Muscle layer of colon (tissue), 2 donors: ENCODE results near the gene APOL6.
"Not testable (repeated sequence)": the region's sequence is repeated elsewhere in the genome, so short reads cannot be mapped to it uniquely, and the experiment has no call there.

ENCODE experiments used
- H3K27ac ChIP-seq: one replicate; pipeline ENCODE4 v1.7.0; 2013; ENCODE audit warnings: low read depth, mild to moderate bottlenecking, low read length, moderate library complexity
- H3K27me3 ChIP-seq, 2 donors: one replicate each; pipeline ENCODE4 v1.7.0; 2013; ENCODE audit warnings: low read length in 2 of 2, mild to moderate bottlenecking in 2 of 2; ENCODE audit not compliant: insufficient read depth in 2 of 2, control insufficient read depth in 1 of 2
- H3K36me3 ChIP-seq: one replicate; pipeline ENCODE4 v1.7.0; 2013; ENCODE audit warnings: mild to moderate bottlenecking, low read length; ENCODE audit not compliant: insufficient read depth
- H3K4me1 ChIP-seq: one replicate; pipeline ENCODE4 v1.7.0; 2013; ENCODE audit warnings: mild to moderate bottlenecking, low read length; ENCODE audit not compliant: insufficient read depth
- H3K4me3 ChIP-seq, 2 donors: one replicate each; pipeline ENCODE4 v1.7.0; 2013; ENCODE audit warnings: low read length in 2 of 2, low read depth in 1 of 2, mild to moderate bottlenecking in 1 of 2, moderate library complexity in 1 of 2
- H3K9ac ChIP-seq: one replicate; pipeline ENCODE4 v1.7.0; 2013; ENCODE audit warnings: low read length
- H3K9me3 ChIP-seq: one replicate; pipeline ENCODE4 v1.7.0; 2013; ENCODE audit warnings: mild to moderate bottlenecking, low read length
- donor health status: abdominal sarcoma.
- donor health status: Adenocarcinoma of cecum.

Gene APOL6

GRCh38 chr22:35684732-35685131, 36.5 kb downstream of the APOL6 start:
- Histone ChIP-seq H3K4me3 (no peak overlapping the region), H3K9me3 (no peaks in the 10 kb centered on the region), H3K4me1 (no peaks in the 10 kb centered on the region), H3K9ac (no peak overlapping the region), H3K36me3 (no peaks in the 10 kb centered on the region), H3K27me3 (no peaks in the 10 kb centered on the region), H3K27ac (no peak overlapping the region)

GRCh38 chr22:35685731-35686130, 37.5 kb downstream of the APOL6 start:
- Histone ChIP-seq H3K9me3 (no peaks in the 10 kb centered on the region), H3K9ac (no peak overlapping the region), H3K36me3 (no peaks in the 10 kb centered on the region), H3K27me3 (no peaks in the 10 kb centered on the region), H3K4me1 (no peaks in the 10 kb centered on the region), H3K4me3 (no peak overlapping the region), H3K27ac (no peak overlapping the region)

- no peaks in the 10 kb centered on the region for H3K4me1 ChIP-seq
- H3K27me3 ChIP-seq, result no peaks in the 10 kb centered on the region
- no peaks in the 10 kb centered on the region for H3K36me3 ChIP-seq
- H3K4me3 ChIP-seq, result no peak overlapping the region
- no peak overlapping the region for H3K27ac ChIP-seq
- no peaks in the 10 kb centered on the region for H3K9me3 ChIP-seq
- no peak overlapping the region for H3K9ac ChIP-seq
Observed at GRCh38 chr22:35686298-35686697, 38.1 kb downstream of the APOL6 start.

GRCh38 chr22:35687461-35687860, 39.2 kb downstream of the APOL6 start:
- no peak overlapping the region for H3K9ac ChIP-seq
- H3K27ac ChIP-seq, result no peak overlapping the region
- no peaks in the 10 kb centered on the region for H3K36me3 ChIP-seq
- H3K4me1 ChIP-seq, result no peaks in the 10 kb centered on the region
- H3K4me3 ChIP-seq, result no peak overlapping the region
- H3K27me3 ChIP-seq, result no peaks in the 10 kb centered on the region
- H3K9me3 ChIP-seq, result no peaks in the 10 kb centered on the region

- H3K9ac ChIP-seq, result no peak overlapping the region
- H3K27ac ChIP-seq, result no peak overlapping the region
- no peaks in the 10 kb centered on the region for H3K4me1 ChIP-seq
- H3K27me3 ChIP-seq, result no peaks in the 10 kb centered on the region
- H3K9me3 ChIP-seq, result no peaks in the 10 kb centered on the region
- no peak overlapping the region for H3K4me3 ChIP-seq
- no peaks in the 10 kb centered on the region for H3K36me3 ChIP-seq
Observed at GRCh38 chr22:35688913-35689675, 40.8 kb downstream of the APOL6 start.

- H3K4me1 ChIP-seq, result no peaks in the 10 kb centered on the region
- no peak overlapping the region for H3K27ac ChIP-seq
- H3K27me3 ChIP-seq, result no peaks in the 10 kb centered on the region
- H3K9ac ChIP-seq, result no peak overlapping the region
- no peaks in the 10 kb centered on the region for H3K36me3 ChIP-seq
- no peak overlapping the region for H3K4me3 ChIP-seq
- H3K9me3 ChIP-seq, result no peaks in the 10 kb centered on the region
Observed at GRCh38 chr22:35690001-35690400, 41.8 kb downstream of the APOL6 start.

- H3K27ac ChIP-seq, result no peak overlapping the region
- H3K36me3 ChIP-seq, result no peaks in the 10 kb centered on the region
- no peak overlapping the region for H3K4me3 ChIP-seq
- no peaks in the 10 kb centered on the region for H3K27me3 ChIP-seq
- H3K9me3 ChIP-seq, result no peaks in the 10 kb centered on the region
- H3K9ac ChIP-seq, result no peak overlapping the region
- no peaks in the 10 kb centered on the region for H3K4me1 ChIP-seq
Observed at GRCh38 chr22:35695202-35695601, 47.0 kb downstream of the APOL6 start.

GRCh38 chr22:35697142-35697541, 48.9 kb downstream of the APOL6 start:
- no peaks in the 10 kb centered on the region for H3K4me1 ChIP-seq
- no peak overlapping the region for H3K4me3 ChIP-seq
- H3K27ac ChIP-seq, result no peak overlapping the region
- H3K9ac ChIP-seq, result no peak overlapping the region
- no peaks in the 10 kb centered on the region for H3K36me3 ChIP-seq
- H3K27me3 ChIP-seq, result no peaks in the 10 kb centered on the region
- H3K9me3 ChIP-seq, result no peaks in the 10 kb centered on the region

GRCh38 chr22:35699852-35700251, 51.6 kb downstream of the APOL6 start:
- H3K4me3 ChIP-seq, H3K9me3 ChIP-seq, H3K27ac ChIP-seq, H3K4me1 ChIP-seq, H3K36me3 ChIP-seq, H3K9ac ChIP-seq, H3K27me3 ChIP-seq: not testable (repeated sequence)

- no peak overlapping the region for H3K4me3 ChIP-seq
Observed at GRCh38 chr22:35703861-35704584, 55.8 kb downstream of the APOL6 start.

GRCh38 chr22:35705141-35705540, 56.9 kb downstream of the APOL6 start:
- Histone ChIP-seq H3K4me1 (no peaks in the 10 kb centered on the region), H3K36me3 (no peaks in the 10 kb centered on the region), H3K4me3 (no peak overlapping the region), H3K27me3 (no peaks in the 10 kb centered on the region), H3K27ac (no peak overlapping the region), H3K9me3 (no peaks in the 10 kb centered on the region), H3K9ac (no peak overlapping the region)

More at GRCh38 chr22:35703861-35704584, 55.8 kb downstream of the APOL6 start:
- no peak overlapping the region for H3K27ac ChIP-seq
- no peaks in the 10 kb centered on the region for H3K36me3 ChIP-seq
- no peak overlapping the region for H3K9ac ChIP-seq
- H3K27me3 ChIP-seq, result no peaks in the 10 kb centered on the region
- no peaks in the 10 kb centered on the region for H3K9me3 ChIP-seq
- no peaks in the 10 kb centered on the region for H3K4me1 ChIP-seq

GRCh38 chr22:35708453-35708852, 60.2 kb downstream of the APOL6 start:
- no peaks in the 10 kb centered on the region for H3K9me3 ChIP-seq

More at GRCh38 chr22:35708453-35708852, 60.2 kb downstream of the APOL6 start:
- H3K9ac ChIP-seq, result no peak overlapping the region
- H3K27me3 ChIP-seq, result no peaks in the 10 kb centered on the region
- no peak overlapping the region for H3K4me3 ChIP-seq
- no peak overlapping the region for H3K27ac ChIP-seq
- H3K36me3 ChIP-seq, result no peaks in the 10 kb centered on the region
- H3K4me1 ChIP-seq, result no peaks in the 10 kb centered on the region
